Neutrophil (primary cell): Measurements from ENCODE around the gene RCSD1.

Source experiments
- H3K27ac ChIP-seq: fragments of 200-600 bp; sonication (generic); 2 replicates; pipeline ENCODE4 v1.5.1; 2016; ENCODE audit warnings: mild to moderate bottlenecking, moderate library complexity
- H3K27me3 ChIP-seq: fragments of 200-600 bp; sonication (generic); 2 replicates; pipeline ENCODE4 v1.6.0; 2016; ENCODE audit warnings: mild to moderate bottlenecking
- H3K36me3 ChIP-seq: fragments of 200-600 bp; sonication (generic); 2 replicates; pipeline ENCODE4 v1.5.1; 2017
- H3K4me1 ChIP-seq, 2 experiments: fragments of 200-600 bp in 1 of 2; sonication (generic) in 1 of 2; 1 replicate in 1 of 2; 2 replicates in 1 of 2; pipeline versions ENCODE4 v1.5.1 to v1.6.1; 2013 to 2016; ENCODE audit warnings: low read depth in 1 of 2, low read length in 1 of 2, mild to moderate bottlenecking in 1 of 2, moderate library complexity in 1 of 2; ENCODE audit not compliant: control insufficient read depth in 1 of 2, insufficient read depth in 1 of 2
- H3K4me3 ChIP-seq, 2 experiments: fragments of 200-600 bp in 1 of 2; sonication (generic) in 1 of 2; 1 replicate in 1 of 2; 2 replicates in 1 of 2; pipeline ENCODE4 v1.5.1; 2013 to 2016; ENCODE audit warnings: low read depth in 1 of 2, low read length in 1 of 2, mild to moderate bottlenecking in 1 of 2, moderate library complexity in 1 of 2
- H3K9me3 ChIP-seq: fragments of 200-600 bp; sonication (generic); 2 replicates; pipeline ENCODE4 v1.5.1; 2016
- CTCF ChIP-seq: fragments of 200-600 bp; sonication (generic); IDR thresholded peaks from 2 replicates; pipeline ENCODE4 v1.5.1; 2016; ENCODE audit warnings: antibody characterized with exemption

The RCSD1 gene

GRCh38 chr1:167587872-167588271, 42.2 kb upstream of the RCSD1 start:
- H3K27me3 ChIP-seq, result no peaks in the 10 kb centered on the region
- no peak overlapping the region for H3K4me3 ChIP-seq
- TF ChIP-seq CTCF, result no peak
- H3K27ac ChIP-seq, result no peak overlapping the region
- no peaks in the 10 kb centered on the region for H3K36me3 ChIP-seq
- no peaks in the 10 kb centered on the region for H3K4me1 ChIP-seq
- no peaks in the 10 kb centered on the region for H3K9me3 ChIP-seq

GRCh38 chr1:167588361-167588760, 41.7 kb upstream of the RCSD1 start:
- H3K27ac ChIP-seq, result no peak overlapping the region
- H3K36me3 ChIP-seq, result no peaks in the 10 kb centered on the region
- no peaks in the 10 kb centered on the region for H3K9me3 ChIP-seq
- TF ChIP-seq CTCF, result no peak
- H3K4me3 ChIP-seq, result no peak overlapping the region
- H3K4me1 ChIP-seq, result no peaks in the 10 kb centered on the region
- no peaks in the 10 kb centered on the region for H3K27me3 ChIP-seq

GRCh38 chr1:167592475-167592874, 37.6 kb upstream of the RCSD1 start:
- Histone ChIP-seq H3K9me3 (no peaks in the 10 kb centered on the region), H3K36me3 (no peaks in the 10 kb centered on the region), H3K4me3 (no peak overlapping the region), H3K27ac (no peak overlapping the region), H3K27me3 (no peaks in the 10 kb centered on the region), H3K4me1 (no peaks in the 10 kb centered on the region)
- TF ChIP-seq CTCF, result no peak

GRCh38 chr1:167593860-167594259, 36.2 kb upstream of the RCSD1 start:
- Histone ChIP-seq H3K9me3 (no peaks in the 10 kb centered on the region), H3K27ac (no peak overlapping the region), H3K27me3 (no peaks in the 10 kb centered on the region), H3K4me3 (no peak overlapping the region), H3K36me3 (no peaks in the 10 kb centered on the region), H3K4me1 (no peaks in the 10 kb centered on the region)
- TF ChIP-seq CTCF, result no peak

- H3K27me3 ChIP-seq, result no peaks in the 10 kb centered on the region
- H3K36me3 ChIP-seq, result no peaks in the 10 kb centered on the region
- H3K9me3 ChIP-seq, result no peaks in the 10 kb centered on the region
- no peak overlapping the region for H3K4me3 ChIP-seq
- no peak for TF ChIP-seq CTCF
- H3K27ac ChIP-seq, result no peak overlapping the region
- peaks cover 3 to 4% of the 10 kb centered on the region in 2 experiments for H3K4me1 ChIP-seq
Measured at GRCh38 chr1:167594822-167595221, 35.2 kb upstream of the RCSD1 start.

- H3K27ac ChIP-seq, result peak overlapping the region; percentile 88
- no peaks in the 10 kb centered on the region for H3K36me3 ChIP-seq
- peak; percentile 56 for TF ChIP-seq CTCF
- H3K4me3 ChIP-seq, result peak overlapping the region; percentile 44 to 57
- no peaks in the 10 kb centered on the region for H3K27me3 ChIP-seq
- peaks cover 55 to 56% of the 10 kb centered on the region in 2 experiments for H3K4me1 ChIP-seq
- no peaks in the 10 kb centered on the region for H3K9me3 ChIP-seq
Measured at GRCh38 chr1:167599957-167600581, 30.0 kb upstream of the RCSD1 start.
